GM19099 (cell line): Measurements from ENCODE around the gene P3H2.

Experiments
- POLR2A ChIP-seq: IDR thresholded peaks from 3 replicates; pipeline ENCODE4 v1.6.1; 2011; ENCODE audit warnings: low read depth; ENCODE audit not compliant: insufficient read length; ENCODE audit errors: extremely low read depth

The P3H2 gene

DNA sequence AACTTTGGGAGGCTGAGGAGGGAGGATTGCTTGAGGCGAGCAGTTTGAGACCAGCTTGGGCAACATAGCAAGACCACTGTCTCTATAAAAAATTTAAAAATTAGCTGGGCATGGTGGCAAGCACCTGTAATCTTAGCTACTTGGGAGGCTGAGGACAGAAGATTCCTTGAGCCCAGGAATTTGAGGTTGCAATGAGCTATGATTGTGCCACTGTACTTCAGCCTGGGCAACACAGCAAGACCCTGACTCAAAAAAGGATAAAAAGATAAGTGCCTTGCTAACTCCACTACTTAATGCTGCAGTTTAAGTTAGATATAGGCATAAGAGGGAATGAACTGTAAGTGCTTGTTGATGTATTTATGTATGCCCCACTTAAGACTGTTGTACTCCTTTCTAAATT, 102.2 kb downstream of the P3H2 start:
- no peak for TF ChIP-seq POLR2A

DNA sequence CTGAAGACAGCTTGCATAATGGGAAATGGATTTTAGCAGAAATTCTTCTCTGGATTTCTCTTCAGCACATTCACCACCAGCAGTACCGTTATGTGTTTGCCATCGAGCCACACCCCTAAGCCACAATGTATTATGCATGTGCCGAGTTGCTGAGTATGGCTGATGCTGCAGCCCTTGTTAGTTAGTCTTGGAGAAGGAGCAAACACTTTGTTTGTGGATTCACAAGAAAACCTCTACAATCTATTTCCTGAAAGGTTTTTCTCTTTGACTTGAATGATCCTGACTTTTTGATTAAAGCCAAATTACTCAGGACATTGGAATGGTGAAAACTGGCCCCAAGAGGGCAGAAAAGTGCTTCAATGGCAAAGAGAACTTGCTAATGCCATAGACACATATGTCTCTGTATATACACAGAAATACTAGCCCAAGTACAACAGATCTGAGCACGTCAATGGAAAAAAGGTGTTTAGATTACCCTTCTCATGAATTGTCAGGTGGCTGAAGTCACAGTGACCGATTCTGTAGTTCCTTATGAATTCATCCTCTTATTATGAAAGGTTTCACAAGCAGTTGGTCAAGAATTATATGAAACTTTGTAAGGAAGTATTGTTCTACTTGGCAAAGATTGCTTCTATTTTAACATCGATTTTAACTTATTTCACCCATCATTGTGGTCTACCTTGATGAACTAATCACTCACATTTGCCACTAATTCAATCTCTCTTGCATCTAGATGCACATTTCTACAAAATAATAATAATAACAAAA, 103.0 kb downstream of the P3H2 start:
- TF ChIP-seq POLR2A, result no peak

DNA sequence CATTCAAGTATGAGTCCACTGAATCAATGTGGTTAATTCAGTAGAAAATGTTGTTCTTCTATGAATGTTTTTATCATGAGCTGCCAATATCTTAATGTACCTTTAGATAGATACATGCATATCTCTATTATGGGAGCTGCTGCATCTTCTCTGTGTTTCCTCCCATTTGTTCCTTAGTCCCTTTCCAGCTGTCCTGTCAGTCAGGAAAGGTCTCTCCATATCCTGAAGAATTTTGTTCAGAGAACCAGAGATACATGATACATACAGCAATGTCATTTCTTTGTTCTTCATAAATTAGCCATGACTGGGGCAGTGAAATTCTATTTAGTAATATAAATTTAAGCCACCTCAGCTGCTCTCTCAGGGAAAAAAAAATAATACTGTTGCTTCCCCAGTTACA, 103.7 kb downstream of the P3H2 start:
- no peak for TF ChIP-seq POLR2A

DNA sequence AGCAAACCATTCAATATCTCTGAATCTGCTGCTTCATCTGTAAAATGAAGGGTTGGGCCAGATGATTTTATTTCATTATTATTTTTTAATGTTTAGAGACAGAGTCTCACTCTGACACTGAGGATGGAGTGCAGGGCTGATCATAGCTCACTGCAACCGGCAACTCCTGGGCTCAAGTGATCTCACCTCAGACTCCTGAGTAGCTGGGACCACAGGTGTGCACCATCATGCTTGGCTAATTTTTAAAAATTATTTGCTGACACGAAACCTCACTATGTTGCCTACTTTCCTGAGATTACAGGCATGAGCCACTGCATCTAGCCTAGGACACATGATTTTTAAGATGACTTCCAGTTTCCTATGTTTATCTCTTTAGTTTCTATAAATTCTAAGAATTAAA, 105.8 kb downstream of the P3H2 start:
- no peak for TF ChIP-seq POLR2A

GRCh38 chr3:190013943-190014924, 106.5 kb downstream of the P3H2 start:
- TF ChIP-seq POLR2A, result no peak

GRCh38 chr3:190012784-190013183, 107.9 kb downstream of the P3H2 start:
- no peak for TF ChIP-seq POLR2A

DNA sequence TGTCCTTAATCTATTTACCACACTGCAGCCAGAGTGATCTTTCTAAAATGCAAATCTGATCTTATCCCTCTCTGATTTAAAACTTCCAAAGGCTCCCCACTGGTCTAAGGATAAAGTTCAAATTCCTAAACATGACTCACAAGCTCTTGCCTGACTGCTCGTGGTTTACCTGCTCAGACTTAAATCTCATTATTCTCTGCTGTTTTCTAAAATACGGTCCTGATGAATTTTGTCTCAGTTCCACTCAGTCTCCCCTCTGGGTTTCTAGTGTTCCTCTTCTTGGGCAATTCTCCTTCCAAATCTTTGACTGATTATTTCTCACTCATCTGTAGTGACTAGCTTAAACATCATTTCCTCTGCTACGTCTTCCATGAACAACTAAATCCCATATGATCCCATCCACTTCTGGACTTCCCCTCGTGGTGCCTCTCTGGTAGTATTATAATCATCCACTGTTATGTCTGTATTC, 108.3 kb downstream of the P3H2 start:
- no peak for TF ChIP-seq POLR2A

DNA sequence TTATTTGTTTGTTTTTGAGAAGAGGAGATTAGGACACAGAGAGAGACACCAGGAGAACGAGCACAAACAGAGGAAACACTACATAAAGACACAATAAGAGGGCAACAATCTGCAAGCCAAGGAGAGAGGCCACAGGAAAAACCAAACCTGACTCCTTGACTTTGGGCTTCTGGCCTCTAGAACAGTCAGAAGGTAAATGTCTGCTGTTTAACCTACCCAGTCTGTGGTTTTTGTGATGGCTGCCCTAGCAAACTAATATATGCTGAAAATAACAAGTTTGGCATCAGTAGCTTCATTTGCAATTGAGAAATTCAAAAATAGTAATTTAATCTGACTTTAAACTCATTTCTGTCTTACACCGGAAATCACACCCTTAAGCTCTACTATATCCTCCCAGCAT, 110.2 kb downstream of the P3H2 start:
- TF ChIP-seq POLR2A, result no peak

- no peak for TF ChIP-seq POLR2A
Measured at GRCh38 chr3:190009614-190010013, 111.1 kb downstream of the P3H2 start.

- no peak for TF ChIP-seq POLR2A
Measured at GRCh38 chr3:190008432-190008831, 112.3 kb downstream of the P3H2 start.

GRCh38 chr3:190005343-190006113, 115.2 kb downstream of the P3H2 start:
- TF ChIP-seq POLR2A, result no peak

DNA sequence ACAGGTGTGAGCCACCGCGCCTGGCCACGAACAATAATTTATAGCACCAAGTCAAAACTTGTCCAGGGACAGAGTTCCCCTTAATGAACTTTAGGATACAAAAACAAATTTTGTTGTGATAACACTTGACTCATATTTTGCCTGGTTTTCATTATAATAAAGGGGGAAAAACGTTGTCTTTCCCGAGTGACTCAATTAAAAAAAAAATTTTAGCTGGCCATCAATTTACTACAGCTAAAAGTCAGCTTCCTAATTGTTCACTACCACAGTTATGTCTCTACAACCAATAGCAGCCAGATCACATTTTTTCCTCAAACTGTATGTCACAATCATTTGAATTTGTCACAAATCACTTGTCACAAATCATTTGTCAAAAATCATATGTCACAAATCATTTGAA, 116.0 kb downstream of the P3H2 start:
- no peak for TF ChIP-seq POLR2A

GRCh38 chr3:190003681-190004123, 117.0 kb downstream of the P3H2 start:
- no peak for TF ChIP-seq POLR2A

DNA sequence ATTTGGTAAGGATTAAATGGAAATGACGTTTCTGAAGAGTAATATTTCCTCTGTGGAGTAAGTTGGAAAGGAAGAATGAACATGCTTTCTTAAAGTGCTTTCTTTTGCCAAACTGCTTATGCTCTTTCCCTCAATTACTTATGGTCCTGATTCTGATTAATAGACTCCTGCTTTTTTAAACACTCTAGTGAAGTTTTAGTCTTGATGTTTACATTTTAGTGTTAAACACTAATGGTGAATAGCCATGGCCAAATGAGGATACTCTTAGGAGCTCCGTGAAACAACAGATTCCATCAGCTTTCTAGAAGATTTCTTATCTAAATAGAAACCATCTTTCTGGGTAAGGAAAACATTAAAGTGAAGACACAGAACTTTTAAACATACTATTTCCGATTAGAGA, 117.6 kb downstream of the P3H2 start:
- TF ChIP-seq POLR2A, result no peak

DNA sequence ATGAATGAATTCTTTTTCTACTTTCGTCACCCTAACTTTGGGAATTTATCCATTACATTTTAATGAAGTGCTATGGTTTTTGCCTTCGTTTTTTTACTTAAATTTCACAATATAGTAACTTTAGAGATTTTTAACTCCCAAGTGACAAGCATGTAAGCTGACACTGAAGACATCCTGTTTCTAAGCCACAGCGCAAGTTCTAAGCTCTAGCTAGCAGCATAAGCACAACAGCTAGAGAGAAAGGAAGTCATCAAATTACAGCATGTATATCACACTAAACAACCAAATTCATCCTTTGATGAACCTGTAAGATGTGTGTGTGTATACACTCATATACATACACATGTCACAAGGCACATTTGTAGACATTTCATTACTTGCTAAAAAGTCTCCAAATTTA, 119.3 kb downstream of the P3H2 start:
- TF ChIP-seq POLR2A, result no peak
